ENCODE measurements around the gene LSM14B. TPM values are rescaled to one million over a fixed set of nuclear protein-coding genes. Genes with fewer than 3 reads are reported as not detected.
A peak's percentile ranks its signal among the peaks of the same experiment; 100 is the strongest.
"Not testable (repeated sequence)": the region's sequence is repeated elsewhere in the genome, so short reads cannot be mapped to it uniquely, and the experiment has no call there.

Gene LSM14B
- total RNA-seq, 1 donor from 2014 or later = 48.3 TPM

DNA sequence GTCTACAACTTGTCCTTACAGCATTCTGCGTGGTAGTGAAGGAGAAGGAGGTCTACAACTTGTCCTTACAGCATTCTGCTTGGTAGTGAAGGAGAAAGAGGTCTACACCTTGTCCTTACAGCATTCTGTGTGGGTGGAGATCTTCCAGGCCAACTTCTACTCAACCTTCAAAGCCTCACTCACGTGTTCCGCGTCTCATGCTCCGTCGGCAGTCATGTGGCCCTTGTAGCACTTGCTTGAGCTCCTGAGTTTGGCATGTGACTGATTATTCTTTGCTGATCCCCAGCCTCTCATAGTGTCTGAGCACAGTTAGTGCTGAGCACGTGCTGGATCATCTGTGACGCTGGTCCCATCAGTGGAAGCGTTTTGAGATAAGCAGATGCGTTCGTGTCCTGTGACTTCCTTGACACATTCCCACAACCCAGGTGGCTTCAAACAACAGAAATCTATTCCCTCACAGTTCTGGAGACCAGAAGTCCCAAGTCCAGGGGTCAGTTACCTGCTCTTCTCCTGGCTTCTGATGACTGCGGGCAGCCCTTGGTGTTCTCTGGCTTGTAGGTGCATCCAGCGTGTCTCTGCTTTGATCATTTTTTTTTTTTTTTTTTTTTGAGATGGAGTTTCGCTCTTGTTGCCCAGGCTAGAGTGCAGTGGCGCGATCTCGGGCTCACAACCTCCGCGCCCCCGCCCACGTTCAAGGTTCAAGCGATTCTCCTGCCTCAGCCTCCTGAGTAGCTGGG, 23.9 kb downstream of the LSM14B start:
- no peak for DNase-seq (ENCODE audit: low spot score)

DNA sequence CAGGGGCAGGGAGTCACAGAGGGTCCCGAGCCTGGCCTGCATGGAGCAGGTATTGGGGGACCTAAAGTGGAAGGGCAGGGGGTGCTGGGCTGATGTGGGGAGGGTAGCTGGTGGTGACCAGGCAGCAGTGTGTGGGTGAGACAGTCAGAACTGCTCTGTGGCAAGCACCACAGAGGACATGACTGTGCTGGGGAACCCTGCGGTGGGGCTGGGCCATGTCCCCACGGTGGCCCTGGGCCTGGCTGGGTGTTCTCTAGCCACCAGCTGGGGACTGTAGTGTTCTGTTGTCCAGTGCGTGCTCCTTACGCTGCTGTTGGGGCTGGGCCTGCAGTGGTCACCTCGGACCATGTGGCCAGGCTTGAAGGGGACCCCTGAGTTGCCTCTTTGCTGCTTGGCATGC, 24.9 kb downstream of the LSM14B start:
- no peak for DNase-seq (ENCODE audit: low spot score)

DNA sequence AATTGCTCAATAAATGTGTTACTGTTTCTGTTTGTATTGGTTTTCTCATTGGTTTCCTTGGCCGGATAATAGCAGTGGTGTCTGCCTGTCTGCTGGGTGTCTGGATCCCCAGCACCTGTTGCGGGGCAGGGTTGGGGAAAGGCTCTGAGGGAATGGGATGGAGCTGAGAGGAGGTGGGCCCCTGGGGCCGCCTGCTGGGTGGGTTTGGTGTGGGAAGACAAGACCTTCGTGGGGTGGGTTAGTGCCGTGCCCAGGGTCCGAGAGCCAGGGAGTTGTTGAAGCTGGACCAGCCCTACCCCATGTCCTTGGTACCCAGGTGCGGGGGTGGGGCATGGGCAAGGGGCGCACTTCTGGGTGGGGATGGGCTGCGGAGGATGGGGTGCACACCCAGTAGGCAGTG, 25.3 kb downstream of the LSM14B start:
- DNase-seq (ENCODE audit: low spot score) = no peak

- DNase-seq (ENCODE audit: low spot score) = not testable (repeated sequence)
Measured at GRCh38 chr20:62148383-62148782, 26.1 kb downstream of the LSM14B start.

GRCh38 chr20:62148908-62149314, 26.6 kb downstream of the LSM14B start:
- DNase-seq (ENCODE audit: low spot score) = no peak

- DNase-seq (ENCODE audit: low spot score) = no peak
Measured at GRCh38 chr20:62149532-62150309, 27.4 kb downstream of the LSM14B start.

DNA sequence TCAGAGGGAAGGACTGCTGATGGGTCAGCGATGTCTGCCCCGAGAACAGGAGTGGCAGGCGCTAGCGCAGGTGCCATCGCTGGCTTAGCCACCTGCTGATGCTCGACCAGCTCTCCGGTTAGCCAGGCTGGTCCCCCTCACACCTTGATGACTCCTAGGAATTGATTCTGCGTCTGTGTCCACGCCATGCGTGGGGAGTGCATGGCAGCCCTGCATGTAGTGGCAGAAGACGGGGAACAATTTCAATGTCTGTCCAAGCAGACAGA, 28.0 kb downstream of the LSM14B start:
- no peak for DNase-seq (ENCODE audit: low spot score)

DNA sequence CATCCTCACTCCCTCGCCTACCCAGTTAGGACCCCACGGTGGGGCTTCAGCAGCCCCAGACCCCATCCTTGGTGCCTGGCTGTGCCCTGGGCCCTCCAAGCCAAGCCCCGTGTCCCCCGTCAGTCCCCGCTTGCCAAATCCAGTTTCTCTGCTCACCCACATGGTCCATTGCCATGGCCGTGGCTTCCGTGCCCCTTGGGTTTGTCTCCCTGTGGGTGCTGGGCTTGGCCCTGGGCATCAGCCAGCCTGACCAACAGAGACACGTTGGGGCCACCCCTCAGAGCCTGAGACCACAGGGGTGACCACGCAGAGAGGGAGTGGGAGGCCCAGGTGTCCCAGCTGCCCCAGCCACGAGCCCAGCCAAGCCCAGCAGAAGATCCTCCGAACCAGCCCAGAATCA, 28.9 kb downstream of the LSM14B start:
- no peak for DNase-seq (ENCODE audit: low spot score)

- no peak for DNase-seq (ENCODE audit: low spot score)
Measured at GRCh38 chr20:62151835-62152364, 29.6 kb downstream of the LSM14B start.

- DNase-seq (ENCODE audit: low spot score) = no peak
Measured at GRCh38 chr20:62155428-62156253, 33.4 kb downstream of the LSM14B start.

DNA sequence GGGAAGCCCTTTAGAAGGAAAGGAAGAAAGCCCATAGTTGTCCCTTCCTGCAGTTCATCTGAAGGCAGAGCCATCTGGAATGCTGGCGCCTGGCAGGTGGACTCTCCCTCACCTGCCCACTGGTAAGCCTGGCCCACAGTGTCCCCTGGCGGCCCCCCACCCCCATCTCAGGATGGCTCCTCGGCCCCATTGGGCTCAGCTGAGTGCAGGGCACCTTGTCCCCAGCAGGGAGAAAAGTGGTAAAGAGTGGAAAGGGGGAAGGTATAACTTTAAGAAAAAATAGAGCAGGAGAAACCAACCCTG, 33.9 kb downstream of the LSM14B start:
- no peak for DNase-seq (ENCODE audit: low spot score)

DNA sequence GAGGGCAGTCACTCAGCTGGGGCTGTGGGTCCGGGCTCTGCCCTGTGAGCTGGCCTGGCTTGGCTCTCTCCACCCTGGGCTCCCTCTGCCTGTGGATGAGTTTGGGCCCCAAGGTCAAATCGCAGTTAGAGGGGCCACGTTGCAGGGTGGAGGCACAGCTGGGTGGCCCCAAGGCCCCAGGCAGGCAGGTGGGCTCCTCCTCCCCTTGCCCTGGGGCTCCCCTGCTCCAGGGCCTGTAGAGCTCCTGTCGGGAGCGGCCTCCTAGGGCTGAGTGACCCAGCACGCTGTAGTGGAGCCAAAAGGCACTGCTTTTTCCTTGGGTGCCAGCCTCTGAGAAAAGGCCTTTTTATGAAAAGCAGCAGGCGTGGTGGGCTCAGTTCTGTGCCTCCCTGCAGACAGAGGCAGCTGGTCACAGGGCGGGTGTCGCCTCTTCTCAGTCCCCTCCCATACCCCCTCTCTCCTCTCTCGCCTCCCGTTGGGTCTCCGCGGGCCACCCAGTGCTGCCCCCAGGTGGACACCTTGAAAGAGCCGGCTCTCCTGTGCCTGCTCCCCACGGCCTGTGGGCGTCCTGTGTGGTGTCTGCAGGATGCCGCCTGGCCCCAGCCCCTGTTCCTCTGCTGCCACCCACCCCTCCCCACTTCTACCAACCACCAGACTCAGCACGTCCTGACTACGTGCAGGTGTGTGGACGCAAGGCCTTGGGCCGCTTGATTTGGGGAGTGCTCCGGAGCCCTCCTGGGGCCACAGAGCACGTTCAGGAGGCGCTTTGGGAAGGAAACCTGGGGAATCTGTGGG, 34.5 kb downstream of the LSM14B start:
- peak; percentile 46 for DNase-seq (ENCODE audit: low spot score)

- no peak for DNase-seq (ENCODE audit: low spot score)
Measured at GRCh38 chr20:62157387-62158087, 35.3 kb downstream of the LSM14B start.

DNA sequence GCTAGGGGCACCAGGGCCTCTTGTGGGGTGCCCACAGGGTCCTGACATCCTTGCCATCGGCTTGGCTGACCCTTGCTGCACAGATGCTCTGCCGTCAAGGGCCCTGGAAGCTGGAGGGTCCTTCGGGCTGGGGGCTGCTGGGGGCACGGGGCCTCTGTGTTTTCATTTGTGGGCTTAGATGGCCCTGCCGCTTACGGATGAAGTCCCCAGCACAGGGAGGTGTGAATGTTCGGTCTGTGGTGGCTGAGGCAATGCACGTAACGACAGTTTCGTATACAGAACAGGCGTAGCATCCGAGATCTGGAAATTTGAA, 35.8 kb downstream of the LSM14B start:
- no peak for DNase-seq (ENCODE audit: low spot score)

GRCh38 chr20:62158541-62158940, 36.3 kb downstream of the LSM14B start:
- no peak for DNase-seq (ENCODE audit: low spot score)

GRCh38 chr20:62159052-62159451, 36.8 kb downstream of the LSM14B start:
- DNase-seq (ENCODE audit: low spot score) = no peak

GRCh38 chr20:62159839-62160238, 37.6 kb downstream of the LSM14B start:
- no peak for DNase-seq (ENCODE audit: low spot score)

DNA sequence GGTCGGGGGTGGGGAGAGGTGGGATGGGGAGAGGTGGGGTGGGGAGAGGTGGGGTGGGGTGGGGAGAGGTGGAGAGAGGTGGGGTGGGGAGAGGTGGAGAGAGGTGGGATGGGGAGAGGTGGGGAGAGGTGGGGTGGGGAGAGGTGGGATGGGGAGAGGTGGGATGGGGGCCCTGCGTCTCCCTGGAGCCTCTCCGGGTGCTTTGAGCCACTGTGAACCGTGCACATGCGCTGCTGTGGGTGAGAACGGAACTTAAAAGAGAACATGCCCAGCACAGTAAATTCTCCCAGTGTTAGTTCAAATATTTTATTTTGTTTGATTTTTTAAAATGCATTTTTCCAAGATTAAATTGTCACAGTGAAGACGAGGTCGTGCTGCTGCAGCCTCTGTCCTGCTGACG, 38.0 kb downstream of the LSM14B start:
- DNase-seq (ENCODE audit: low spot score) = no peak

GRCh38 chr20:62160876-62161275, 38.6 kb downstream of the LSM14B start:
- no peak for DNase-seq (ENCODE audit: low spot score)

DNA sequence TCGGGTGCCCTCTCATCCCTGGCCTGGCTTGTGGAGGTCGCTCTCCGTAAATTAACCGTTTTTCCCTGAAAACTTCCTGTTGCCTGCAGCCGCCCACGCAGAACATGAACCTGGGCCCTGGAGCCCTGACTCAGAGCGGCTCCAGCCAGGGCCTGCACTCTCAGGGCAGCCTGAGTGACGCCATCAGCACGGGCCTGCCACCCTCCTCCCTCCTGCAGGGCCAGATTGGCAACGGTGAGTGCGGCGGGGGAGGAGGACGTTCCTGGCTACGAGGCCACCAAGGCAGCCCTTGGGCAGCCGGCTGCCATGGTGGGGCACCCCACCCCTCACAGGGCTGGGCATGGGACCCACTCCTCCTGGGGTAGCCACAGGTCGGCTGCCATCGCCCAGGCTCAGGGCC, 39.1 kb downstream of the LSM14B start:
- no peak for DNase-seq (ENCODE audit: low spot score)

DNA sequence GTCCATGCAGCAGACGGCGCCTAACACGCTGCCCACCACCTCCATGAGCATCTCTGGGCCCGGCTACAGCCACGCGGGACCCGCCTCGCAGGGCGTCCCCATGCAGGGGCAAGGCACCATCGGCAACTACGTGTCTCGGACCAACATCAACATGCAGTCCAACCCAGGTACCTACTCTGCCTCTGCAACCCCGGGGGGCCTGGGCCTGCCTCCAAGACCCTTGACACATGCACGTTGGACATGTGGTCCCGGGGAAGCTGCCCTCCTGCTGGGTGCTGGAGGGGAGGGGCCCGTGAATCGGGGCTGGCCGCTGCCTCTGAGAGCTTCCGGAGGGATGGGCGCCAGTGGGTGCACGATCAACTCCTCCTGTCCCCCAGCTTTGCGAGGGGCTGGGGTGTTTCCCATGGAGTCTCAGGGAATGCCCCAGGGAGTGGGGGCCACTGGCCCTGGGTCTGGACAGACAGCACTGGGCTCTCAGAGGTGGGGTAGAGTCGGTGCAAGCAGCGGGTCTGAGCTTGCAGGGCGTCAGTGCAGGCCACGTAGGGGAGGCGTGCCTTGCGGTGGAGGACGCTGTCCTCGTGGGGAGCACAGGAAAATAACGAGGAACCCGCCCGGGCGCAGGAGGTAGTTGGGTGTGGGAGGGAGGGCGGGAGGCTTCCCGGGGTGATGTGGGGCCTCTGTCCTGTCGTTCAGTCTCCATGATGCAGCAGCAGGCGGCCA, 40.6 kb downstream of the LSM14B start:
- DNase-seq (ENCODE audit: low spot score) = no peak

Data from mucosa of gallbladder (tissue), 1 donor.